Measurements from ENCODE around the gene IGSF8.
A peak's percentile ranks its signal among the peaks of the same experiment; 100 is the strongest.

The IGSF8 gene

DNA sequence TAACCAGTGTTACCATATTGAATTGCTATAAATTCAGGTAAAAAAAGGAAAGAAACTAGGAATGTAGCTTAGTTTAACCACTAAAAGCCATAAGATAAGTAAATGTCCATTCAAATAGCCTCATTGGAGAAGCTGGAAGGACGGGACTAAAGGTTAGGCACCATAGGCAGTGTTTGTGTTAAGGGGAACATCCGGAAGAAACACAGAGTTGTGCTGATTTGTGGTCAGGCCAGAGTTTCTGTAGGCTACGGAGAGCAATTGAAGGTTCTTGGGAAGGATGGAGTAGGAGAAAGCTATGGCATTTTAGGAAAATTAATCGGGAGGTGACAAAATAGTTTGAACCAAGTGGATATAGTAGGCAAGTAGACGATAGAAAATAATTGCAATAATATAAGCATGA lies 27.1 kb downstream of the IGSF8 start:
- Histone ChIP-seq H3K36me3 (ENCODE audit: control insufficient read depth, insufficient read depth, low read length) (no peaks in the 10 kb centered on the region), H3K4me3 (replicated peaks; ENCODE audit: low read depth, low read length) (no peak overlapping the region), H3K27me3 (replicated peaks; ENCODE audit: control insufficient read depth, insufficient read depth, low read length) (peaks cover 4% of the 10 kb centered on the region)
- TF ChIP-seq, protein P1, sequence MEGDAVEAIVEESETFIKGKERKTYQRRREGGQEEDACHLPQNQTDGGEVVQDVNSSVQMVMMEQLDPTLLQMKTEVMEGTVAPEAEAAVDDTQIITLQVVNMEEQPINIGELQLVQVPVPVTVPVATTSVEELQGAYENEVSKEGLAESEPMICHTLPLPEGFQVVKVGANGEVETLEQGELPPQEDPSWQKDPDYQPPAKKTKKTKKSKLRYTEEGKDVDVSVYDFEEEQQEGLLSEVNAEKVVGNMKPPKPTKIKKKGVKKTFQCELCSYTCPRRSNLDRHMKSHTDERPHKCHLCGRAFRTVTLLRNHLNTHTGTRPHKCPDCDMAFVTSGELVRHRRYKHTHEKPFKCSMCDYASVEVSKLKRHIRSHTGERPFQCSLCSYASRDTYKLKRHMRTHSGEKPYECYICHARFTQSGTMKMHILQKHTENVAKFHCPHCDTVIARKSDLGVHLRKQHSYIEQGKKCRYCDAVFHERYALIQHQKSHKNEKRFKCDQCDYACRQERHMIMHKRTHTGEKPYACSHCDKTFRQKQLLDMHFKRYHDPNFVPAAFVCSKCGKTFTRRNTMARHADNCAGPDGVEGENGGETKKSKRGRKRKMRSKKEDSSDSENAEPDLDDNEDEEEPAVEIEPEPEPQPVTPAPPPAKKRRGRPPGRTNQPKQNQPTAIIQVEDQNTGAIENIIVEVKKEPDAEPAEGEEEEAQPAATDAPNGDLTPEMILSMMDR (IDR thresholded peaks at IDR 0.05; ENCODE audit: insufficient read depth, low read length, poor library complexity, severe bottlenecking): no peak
- DNase-seq (ENCODE audit: extremely low read depth, insufficient read length): no peak

DNA sequence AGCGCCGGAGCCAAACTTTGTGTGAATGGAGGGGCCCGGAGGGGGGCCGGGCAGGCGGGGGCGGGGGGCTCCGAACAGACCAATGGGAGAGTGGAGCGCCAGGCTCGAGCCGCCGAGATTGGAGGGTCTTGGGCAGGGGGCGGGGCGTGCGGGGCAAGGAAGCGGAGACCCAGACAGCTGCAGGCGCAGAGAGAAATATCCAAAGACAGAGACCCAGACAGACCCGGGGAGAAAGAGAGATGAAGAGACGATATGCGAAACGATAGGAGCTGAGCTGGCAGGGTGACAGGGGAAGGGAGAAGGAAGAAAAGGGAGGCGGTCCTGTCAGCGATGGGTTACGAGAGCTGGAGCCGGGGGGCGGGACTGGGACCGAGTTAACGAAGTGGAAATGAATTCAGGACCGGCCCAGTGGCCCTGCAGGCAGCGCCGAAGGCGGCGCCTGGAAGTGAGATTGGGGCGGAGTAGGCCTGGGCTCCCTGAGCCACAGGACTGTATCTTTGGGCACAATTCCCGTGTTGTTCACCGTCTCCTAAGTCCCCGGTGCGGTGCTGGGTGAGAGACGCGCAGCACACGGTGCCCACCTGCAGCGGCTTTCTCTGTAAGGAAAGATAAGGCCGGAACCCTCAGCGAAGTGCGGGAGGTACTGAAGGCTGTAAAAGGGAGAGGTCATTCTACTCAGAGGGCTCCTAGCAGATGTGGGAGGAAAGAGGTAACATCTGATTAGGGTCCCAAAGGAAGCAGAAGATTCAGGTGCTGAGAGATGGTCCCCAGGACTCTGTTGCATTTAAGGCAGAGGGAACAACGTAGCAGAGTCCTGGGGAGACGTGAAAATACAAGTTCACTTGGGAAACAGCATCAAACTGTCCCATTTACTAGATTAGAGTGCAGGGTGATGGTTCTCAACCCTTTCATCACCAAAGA lies 27.9 kb downstream of the IGSF8 start:
- Histone ChIP-seq H3K36me3 (ENCODE audit: control insufficient read depth, insufficient read depth, low read length) (no peaks in the 10 kb centered on the region), H3K4me3 (replicated peaks; ENCODE audit: low read depth, low read length) (peak overlapping the region; percentile 59), H3K27me3 (replicated peaks; ENCODE audit: control insufficient read depth, insufficient read depth, low read length) (peaks cover 4% of the 10 kb centered on the region)
- TF ChIP-seq, protein P1 (IDR thresholded peaks at IDR 0.05; ENCODE audit: insufficient read depth, low read length, poor library complexity, severe bottlenecking): no peak
- DNase-seq (ENCODE audit: extremely low read depth, insufficient read length): peak; percentile 68

DNA sequence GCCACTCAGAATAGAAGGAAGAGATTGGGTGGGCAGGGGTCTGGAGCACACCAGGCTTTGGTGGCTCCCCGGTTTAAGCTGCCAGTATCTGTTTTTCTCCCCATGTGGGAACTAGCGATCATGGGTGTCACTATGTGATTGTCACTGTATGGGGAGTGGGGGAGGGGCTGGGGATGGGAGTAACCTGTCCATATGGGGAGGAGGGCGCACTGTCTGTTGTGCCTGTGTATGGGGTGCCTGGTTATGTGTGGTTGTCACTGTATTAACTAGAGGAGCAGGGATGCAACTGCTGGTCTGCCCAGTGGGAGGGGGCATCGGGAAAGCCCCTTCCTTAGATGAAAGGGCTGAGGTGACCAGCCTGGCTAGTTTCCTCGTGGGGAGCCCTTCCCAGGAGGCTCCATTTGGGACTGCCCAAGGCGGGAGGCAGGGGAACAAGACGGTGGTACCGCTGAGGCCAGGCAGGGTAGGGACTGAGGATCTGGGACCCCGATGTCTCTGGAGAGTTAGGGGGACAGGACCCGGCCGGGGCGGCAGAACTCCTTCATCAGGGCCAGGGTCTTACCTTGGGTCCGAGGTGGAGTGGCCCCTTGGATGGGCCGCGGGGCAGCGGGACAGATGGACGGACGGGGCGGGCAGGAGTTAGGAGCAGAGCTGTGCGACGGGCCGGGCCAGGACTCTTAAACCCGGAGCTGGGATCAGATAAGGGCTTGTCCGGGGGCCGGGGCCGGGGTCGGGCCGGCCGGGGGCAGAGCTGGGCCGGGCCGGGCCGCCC lies 28.8 kb downstream of the IGSF8 start, which contains the start of gene KCNJ10:
TSS of gene KCNJ10 (minus strand) at position 701 of the 772 bp plus-strand sequence. CDS start 27,628 bp downstream, outside the sequence.
- H3K4me3 ChIP-seq (replicated peaks; ENCODE audit: low read depth, low read length): peak within 1 kb of the TSS; percentile 59
- TF ChIP-seq, protein P1 (IDR thresholded peaks at IDR 0.05; ENCODE audit: insufficient read depth, low read length, poor library complexity, severe bottlenecking): no peak
- peaks cover 5% of the 10 kb centered on the region for H3K27me3 ChIP-seq (replicated peaks; ENCODE audit: control insufficient read depth, insufficient read depth, low read length)
- H3K36me3 ChIP-seq (ENCODE audit: control insufficient read depth, insufficient read depth, low read length): no peaks in the 10 kb centered on the region
- DNase-seq (ENCODE audit: extremely low read depth, insufficient read length): no peak

- Histone ChIP-seq H3K4me3 (replicated peaks; ENCODE audit: low read depth, low read length) (no peak overlapping the region), H3K27me3 (replicated peaks; ENCODE audit: control insufficient read depth, insufficient read depth, low read length) (peaks cover 6% of the 10 kb centered on the region), H3K36me3 (ENCODE audit: control insufficient read depth, insufficient read depth, low read length) (no peaks in the 10 kb centered on the region)
- TF ChIP-seq, protein P1 (IDR thresholded peaks at IDR 0.05; ENCODE audit: insufficient read depth, low read length, poor library complexity, severe bottlenecking): no peak
- no peak for DNase-seq (ENCODE audit: extremely low read depth, insufficient read length)
These were observed 30.2 kb downstream of the IGSF8 start for GRCh38 chr1:160068225-160068624.

GRCh38 chr1:160066829-160067745 lies 31.3 kb downstream of the IGSF8 start:
- no peak for DNase-seq (ENCODE audit: extremely low read depth, insufficient read length)
- Histone ChIP-seq H3K4me3 (replicated peaks; ENCODE audit: low read depth, low read length) (no peak overlapping the region), H3K36me3 (ENCODE audit: control insufficient read depth, insufficient read depth, low read length) (no peaks in the 10 kb centered on the region), H3K27me3 (replicated peaks; ENCODE audit: control insufficient read depth, insufficient read depth, low read length) (peaks cover 6% of the 10 kb centered on the region)
- TF ChIP-seq, protein P1 (IDR thresholded peaks at IDR 0.05; ENCODE audit: insufficient read depth, low read length, poor library complexity, severe bottlenecking): no peak

Measured in GM06990 (cell line).